Measurements from ENCODE around the gene TMEM187. TPM values are rescaled to one million over a fixed set of nuclear protein-coding genes. Genes with fewer than 3 reads are reported as not detected.

The TMEM187 gene
- total RNA-seq, 2 experiments from 2014 or later: 1.4 to 4.5 TPM

GRCh38 chrX:153944800-153945150, 27.8 kb upstream of the TMEM187 start:
- Histone ChIP-seq H3K79me2 (ENCODE audit: insufficient read depth, low read depth, low read length) (no peaks in the 10 kb centered on the region), H2AFZ (ENCODE audit: low read length) (0 out of 2 replicates have a peak overlapping the region, but pooled peaks have one; percentile 19), H3K4me3 (ENCODE audit: low read depth, low read length, poor library complexity, severe bottlenecking) (peak overlapping the region; percentile 52), H3K9me2 (ENCODE audit: insufficient read depth, low read length) (no peaks in the 10 kb centered on the region), H4K20me1 (ENCODE audit: insufficient read depth, low read length) (no peaks in the 10 kb centered on the region), H3K9me3 (ENCODE audit: low read length) (no peaks in the 10 kb centered on the region), H3K27ac (ENCODE audit: low read depth, low read length, poor library complexity, severe bottlenecking) (no peak overlapping the region), H3K36me3 (ENCODE audit: insufficient read depth, low read length) (peaks cover 34% of the 10 kb centered on the region), H3K4me1 (ENCODE audit: insufficient read depth, low read length, poor library complexity, severe bottlenecking) (peaks cover 16% of the 10 kb centered on the region), H3K4me2 (ENCODE audit: low read length) (peak overlapping the region; percentile 63)
- POLR2A ChIA-PET: interaction anchor here (0.6 to 1.2 kb wide), 3 partner anchors 24 to 557 kb away, joined by 3 to 4 read pairs (median 4); no protein-coding TSS in a partner anchor
- BruUV-seq (replicated peaks): no TSS peak
- CTCF ChIA-PET (ENCODE audit: unreplicated experiment): interaction anchor here (0.7 kb wide), 1 partner anchor 23 kb away, joined by 3 read pairs; no protein-coding TSS in a partner anchor
- TF ChIP-seq EZH2phosphoT487 (IDR thresholded peaks at IDR 0.05; ENCODE audit: borderline replicate concordance, low read depth, low read length): no peak
- no peak for TF ChIP-seq CTCF (conservative IDR thresholded peaks at IDR 0.05; ENCODE audit: low read length)
- no peak for DNase-seq (ENCODE audit: low spot score)
- intact Hi-C loops (cut with micrococcal nuclease; ENCODE audit: unreplicated experiment): no loop called here

DNA sequence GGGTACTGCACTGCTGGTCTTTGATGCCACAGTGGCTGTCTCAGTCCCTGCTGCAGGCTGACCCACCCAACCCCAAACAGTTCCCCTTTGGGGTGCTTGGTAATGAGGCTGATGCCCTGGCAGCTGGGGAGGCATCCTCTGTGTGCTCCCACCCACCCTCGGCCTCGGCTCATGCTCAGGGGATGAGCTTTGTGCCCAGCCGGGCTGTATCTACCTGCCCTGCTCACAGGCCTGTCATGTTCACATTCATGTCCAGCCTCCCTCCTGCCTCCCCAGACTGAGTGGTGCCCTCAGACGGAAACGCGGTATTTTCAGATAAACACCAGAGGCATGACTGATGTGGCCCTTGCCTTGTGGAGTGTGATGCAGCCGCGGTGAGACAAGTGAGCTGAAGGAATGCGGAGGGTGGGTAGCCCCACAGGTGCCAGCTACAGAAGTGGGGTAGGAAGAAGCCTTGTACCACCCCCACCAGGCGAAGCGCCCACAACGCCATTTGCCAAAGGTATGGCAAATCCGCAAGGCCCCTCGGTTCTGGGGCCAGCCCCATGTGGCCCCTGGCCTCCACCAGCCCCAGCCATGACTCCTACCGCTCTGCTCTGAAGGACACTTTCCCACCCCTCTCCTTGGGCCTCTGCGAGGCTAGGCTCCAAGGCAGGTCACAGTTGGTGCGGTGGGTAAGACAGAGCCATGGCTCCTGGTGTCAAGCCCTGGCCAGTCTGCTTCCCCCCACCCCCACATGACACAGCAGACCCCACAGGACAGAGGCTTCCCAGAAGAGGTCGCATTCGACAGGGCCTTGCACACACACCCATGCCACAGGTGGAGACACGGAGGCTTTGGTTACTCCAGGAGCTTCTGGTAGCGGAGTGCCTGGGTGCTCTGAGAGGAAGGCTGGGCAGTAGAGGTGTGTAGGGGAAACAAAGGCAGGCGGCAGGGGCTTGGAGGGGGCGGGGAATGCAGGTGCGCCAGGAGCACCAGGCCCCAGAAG, 26.3 kb upstream of the TMEM187 start:
- Histone ChIP-seq H3K9me3 (ENCODE audit: low read length) (no peaks in the 10 kb centered on the region), H3K9me2 (ENCODE audit: insufficient read depth, low read length) (no peaks in the 10 kb centered on the region), H3K4me3 (ENCODE audit: low read depth, low read length, poor library complexity, severe bottlenecking) (no peak overlapping the region), H3K79me2 (ENCODE audit: insufficient read depth, low read depth, low read length) (no peaks in the 10 kb centered on the region), H3K4me2 (ENCODE audit: low read length) (no peak overlapping the region), H3K27ac (ENCODE audit: low read depth, low read length, poor library complexity, severe bottlenecking) (no peak overlapping the region), H3K4me1 (ENCODE audit: insufficient read depth, low read length, poor library complexity, severe bottlenecking) (peaks cover 16% of the 10 kb centered on the region), H3K36me3 (ENCODE audit: insufficient read depth, low read length) (peaks cover 49% of the 10 kb centered on the region), H2AFZ (ENCODE audit: low read length) (no peak overlapping the region), H4K20me1 (ENCODE audit: insufficient read depth, low read length) (no peaks in the 10 kb centered on the region)
- CTCF ChIA-PET (ENCODE audit: unreplicated experiment): interaction anchor here (0.6 to 1.5 kb wide), 2 partner anchors 21 to 22 kb away, joined by 3 to 11 read pairs; no protein-coding TSS in a partner anchor
- intact Hi-C loops (cut with micrococcal nuclease; ENCODE audit: unreplicated experiment): no loop called here
- BruUV-seq (replicated peaks): no TSS peak
- DNase-seq (ENCODE audit: low spot score): no peak
- no peak for TF ChIP-seq CTCF (conservative IDR thresholded peaks at IDR 0.05; ENCODE audit: low read length)
- no peak for TF ChIP-seq EZH2phosphoT487 (IDR thresholded peaks at IDR 0.05; ENCODE audit: borderline replicate concordance, low read depth, low read length)
- POLR2A ChIA-PET: interaction anchor here (0.7 to 1.2 kb wide), 2 partner anchors 21 to 23 kb away, joined by 4 read pairs; no protein-coding TSS in a partner anchor
